Smooth muscle cell of the umbilical artery (primary cell): Measurements from ENCODE around the gene TANGO2. TPM values are rescaled to one million over a fixed set of nuclear protein-coding genes. Genes with fewer than 3 reads are reported as not detected.

Experiments
- total RNA-seq: library from RNA; depleted of rRNA; stranded (reverse); fragments of >200 nt; gene quantifications from 2 replicates; pipeline ENCODE4 v1.2.3, GENCODE V29; 2014

TANGO2 gene, protein sequence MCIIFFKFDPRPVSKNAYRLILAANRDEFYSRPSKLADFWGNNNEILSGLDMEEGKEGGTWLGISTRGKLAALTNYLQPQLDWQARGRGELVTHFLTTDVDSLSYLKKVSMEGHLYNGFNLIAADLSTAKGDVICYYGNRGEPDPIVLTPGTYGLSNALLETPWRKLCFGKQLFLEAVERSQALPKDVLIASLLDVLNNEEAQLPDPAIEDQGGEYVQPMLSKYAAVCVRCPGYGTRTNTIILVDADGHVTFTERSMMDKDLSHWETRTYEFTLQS
- total RNA-seq, result 54.1 and 61.5 TPM in 2 replicates

DNA sequence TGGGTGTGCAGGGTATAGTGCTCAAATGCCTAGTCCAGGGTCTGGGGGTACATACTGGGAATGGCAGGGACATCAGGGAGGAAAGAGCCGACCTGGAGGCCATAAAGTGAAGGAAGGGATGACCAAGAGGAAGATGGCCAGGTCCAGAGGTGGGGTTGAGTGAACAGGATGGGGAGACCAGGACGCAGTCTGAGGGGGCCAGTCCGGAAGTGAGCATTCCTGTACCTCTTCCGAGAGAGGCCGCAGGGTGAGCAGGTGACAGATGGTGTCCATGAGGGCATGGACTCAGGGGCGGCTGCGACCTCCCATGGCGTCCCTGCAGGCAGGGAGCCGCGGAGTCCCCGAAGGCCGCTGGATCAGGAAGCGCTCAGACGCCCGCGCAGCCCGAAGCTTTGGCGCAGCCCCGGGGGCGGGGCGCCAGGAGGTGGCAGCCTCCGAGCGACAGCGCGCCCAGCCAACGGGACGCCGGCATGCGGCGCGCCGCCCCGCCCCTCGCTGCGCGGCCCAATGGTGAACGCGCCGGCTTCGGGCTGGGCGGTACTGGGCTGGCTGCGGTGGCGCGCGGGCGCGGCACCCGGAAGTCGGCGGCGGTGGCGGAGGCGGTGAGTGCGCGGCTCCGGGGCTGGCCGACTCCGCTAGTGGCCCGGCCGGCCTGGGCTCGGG is at the start of gene TANGO2:
TANGO2 (plus strand) TSS at position 578 of the 663 bp plus-strand sequence. CDS start 15,689 bp downstream, outside the sequence.

DNA sequence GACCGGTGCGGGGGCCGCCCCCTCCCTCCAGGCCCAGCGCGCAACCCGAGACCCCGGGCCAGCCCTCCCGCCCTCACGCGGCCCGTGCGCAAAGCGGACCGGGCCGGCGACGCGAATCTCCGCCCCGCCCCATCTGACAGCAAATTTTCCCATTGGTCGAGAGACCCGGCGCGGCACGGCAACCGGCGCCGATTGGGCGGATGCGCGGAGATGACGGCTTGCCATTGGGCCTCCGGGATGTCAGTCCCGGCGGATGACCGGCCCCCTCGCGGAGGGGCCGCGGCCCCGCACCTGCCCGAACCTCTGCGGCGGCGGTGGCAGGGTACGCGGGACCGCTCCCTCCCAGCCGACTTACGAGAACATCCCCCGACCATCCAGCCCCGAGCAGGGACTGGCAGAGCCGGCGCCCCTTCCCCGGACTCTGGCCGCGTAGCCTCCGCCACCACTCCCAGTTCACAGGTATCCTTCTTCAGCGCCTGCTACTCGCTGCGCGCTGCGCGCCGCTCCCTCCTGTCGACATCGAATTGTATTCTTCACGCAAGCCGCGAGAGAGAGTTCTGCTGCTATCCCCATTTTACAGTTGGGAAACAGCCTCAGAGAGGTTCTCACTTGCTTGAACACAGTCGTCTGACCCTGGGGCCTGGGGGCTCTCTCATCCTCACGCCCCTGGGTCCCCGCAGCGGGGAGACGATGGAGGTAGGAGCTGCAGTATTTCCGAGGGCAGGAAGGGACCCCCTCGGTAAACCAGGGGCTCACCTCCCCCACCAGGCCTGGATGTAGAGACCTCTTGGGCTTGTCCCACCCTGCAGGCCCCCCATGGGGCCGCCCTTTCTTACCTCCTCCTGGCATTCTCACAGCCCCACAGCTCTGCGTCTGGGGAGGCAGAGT is 3.9 kb upstream of the TANGO2 start, which contains the start of gene ARVCF:
ARVCF (minus strand) TSS at position 90 of the 888 bp plus-strand sequence. CDS start 26,029 bp downstream, outside the sequence.

DNA sequence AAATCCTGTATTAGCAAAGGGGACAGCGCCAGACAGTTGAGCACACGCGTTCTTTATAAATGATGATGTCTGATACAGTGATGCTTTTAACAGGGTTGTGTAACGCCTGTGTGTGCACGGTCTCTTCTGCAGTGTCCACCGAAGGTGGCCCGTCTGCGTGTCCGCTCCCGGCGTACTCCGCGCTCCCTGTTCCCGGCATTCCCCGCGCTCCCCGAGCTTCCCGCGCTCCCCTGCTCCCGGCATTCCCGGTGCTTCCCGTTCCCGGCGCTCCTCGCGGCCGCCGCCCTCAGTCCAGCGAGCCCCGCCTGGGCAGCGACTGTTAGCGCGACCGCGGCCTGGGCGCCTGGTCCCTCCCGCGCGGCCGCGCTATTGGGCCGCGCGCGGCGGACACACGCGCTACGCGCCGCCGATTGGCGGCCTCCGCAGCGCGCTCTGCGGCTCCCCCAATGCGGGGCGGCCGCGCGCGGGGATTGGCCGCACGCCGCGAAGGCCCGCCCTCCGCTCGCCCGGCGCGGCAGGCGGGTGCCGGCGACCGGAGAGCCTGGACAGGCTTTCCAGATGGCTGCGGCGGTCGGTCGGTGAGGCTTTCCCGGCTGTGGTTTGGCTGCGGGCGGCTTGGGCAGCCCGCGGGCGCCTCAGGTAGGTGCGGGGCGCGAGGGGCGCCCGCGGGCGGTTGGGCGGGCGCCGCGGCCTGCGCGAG is 59.0 kb downstream of the TANGO2 start, which contains the start of gene DGCR8:
DGCR8 (plus strand) TSS at position 497 of the 700 bp plus-strand sequence. CDS start 5,723 bp downstream, outside the sequence.

DNA sequence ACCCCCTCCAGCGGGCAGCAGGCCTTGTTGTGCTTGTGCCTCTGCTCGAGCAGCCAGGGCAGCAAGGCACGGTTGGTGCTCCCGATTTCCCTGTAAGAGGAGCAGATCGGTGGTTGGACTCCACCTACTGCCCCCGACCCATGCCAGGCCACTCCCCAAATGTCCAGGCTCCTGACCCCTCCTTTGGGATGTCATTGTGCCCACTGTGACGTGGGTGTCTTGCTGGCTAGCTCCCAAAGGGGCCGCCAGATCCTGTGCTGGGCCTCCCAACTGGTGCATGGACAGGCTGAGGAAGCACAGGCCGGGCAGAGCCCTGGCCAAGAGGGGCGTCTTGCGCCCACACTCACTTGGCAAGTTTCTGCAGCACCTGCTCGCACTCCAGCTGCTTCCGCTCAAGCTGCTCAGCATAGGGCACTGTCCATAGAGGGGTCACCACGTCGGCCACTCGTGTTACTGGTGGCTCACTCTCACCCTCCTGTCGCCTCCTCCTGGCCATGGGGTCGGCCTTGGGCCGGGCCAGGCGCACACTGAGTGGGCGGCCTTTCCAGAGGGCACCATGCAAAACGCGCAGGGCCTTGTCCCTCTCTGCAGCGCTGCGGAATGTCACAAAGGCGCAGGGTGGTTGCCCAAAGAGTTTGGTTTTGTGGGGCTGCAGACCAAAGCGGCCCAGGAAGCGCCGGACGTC is 94.9 kb downstream of the TANGO2 start, which contains the start of gene RANBP1:
RANBP1 (plus strand) TSS at position 414 of the 685 bp plus-strand sequence; CDS start at position 495, 81 bp downstream.

Other genes with a start within 250 kb of the TANGO2 start
- 5.3 and 7.0 TPM in 2 replicates for gene GNB1L, start 166.2 kb upstream of the TANGO2 start, total RNA-seq
- gene RTL10, start 166.2 kb upstream of the TANGO2 start, total RNA-seq, result 10.4 and 15.8 TPM in 2 replicates
- gene COMT, start 79.3 kb upstream of the TANGO2 start, total RNA-seq, result 252 and 308 TPM in 2 replicates
- gene TXNRD2, start 79.3 kb upstream of the TANGO2 start, total RNA-seq, result 13.1 and 18.2 TPM in 2 replicates
- 8.6 and 13.2 TPM in 2 replicates for gene ARVCF, start 4.3 kb upstream of the TANGO2 start, total RNA-seq
- 26.1 and 41.0 TPM in 2 replicates for gene DGCR8, start 59.1 kb downstream of the TANGO2 start, total RNA-seq
- 184 and 194 TPM in 2 replicates for gene RANBP1, start 95.0 kb downstream of the TANGO2 start, total RNA-seq
- gene TRMT2A, start 96.1 kb downstream of the TANGO2 start, total RNA-seq, result 40.7 and 42.3 TPM in 2 replicates
- 8.6 and 32.7 TPM in 2 replicates for gene ZDHHC8, start 110.7 kb downstream of the TANGO2 start, total RNA-seq
- 0.30 TPM in 1 of 2 replicates, not detected in the other for gene CCDC188, start 129.9 kb downstream of the TANGO2 start, total RNA-seq
- 0.59 and 0.97 TPM in 2 replicates for gene RTN4R, start 247.2 kb downstream of the TANGO2 start, total RNA-seq